IMR-90 (cell line): ENCODE results near the gene C10orf90. TPM values are rescaled to one million over a fixed set of nuclear protein-coding genes. Genes with fewer than 3 reads are reported as not detected.

Experiments used
- ATAC-seq: fragments of 200-7000 bp; cut with Tn5 transposase; 2 replicates; pipeline ENCODE4 v1.9.1; 2020; ENCODE audit warnings: low read depth, mild to moderate bottlenecking, moderate library complexity
- BruUV-seq: library from RNA; stranded (reverse); fragments of 400-500 nt; replicated peaks from 2 replicates; lab custom pipeline; 2021; lab: Mats Ljungman, UMichigan
- CTCF ChIA-PET: fragments of 300-600 bp; formaldehyde crosslinking; extraction: SDS; loops from one replicate; lab custom pipeline; 2021; ENCODE audit warnings: antibody characterized with exemption; lab: Yijun Ruan, JAX
- POLR2A ChIA-PET: fragments of 300-600 bp; sonication (Branson Sonifier 250); formaldehyde crosslinking; loops from one replicate; lab custom pipeline; 2022; ENCODE audit warnings: antibody characterized with exemption; ENCODE audit not compliant: unreplicated experiment; lab: Charles Lee
- DNase-seq: peaks from one replicate; pipeline ENCODE4 v3.0.0; 2013
- H2AFZ ChIP-seq: replicated peaks from 2 replicates; pipeline ENCODE3; 2013; ENCODE audit warnings: low read length, mild to moderate bottlenecking; ENCODE audit not compliant: poor library complexity
- H2AK5ac ChIP-seq: 2 replicates; pipeline ENCODE4 v1.6.1; 2013; ENCODE audit warnings: low read depth, low read length, inconsistent platforms
- H2AK9ac ChIP-seq: replicated peaks from 2 replicates; pipeline ENCODE3; 2013; ENCODE audit warnings: mild to moderate bottlenecking, low read depth, low read length, moderate library complexity; ENCODE audit not compliant: poor library complexity
- H2BK120ac ChIP-seq: 2 replicates; pipeline ENCODE4 v1.6.1; 2013; ENCODE audit warnings: low read depth, low read length, inconsistent platforms
- H2BK15ac ChIP-seq: 3 replicates; pipeline ENCODE4 v1.6.1; 2013; ENCODE audit warnings: low read depth, low read length, inconsistent platforms
- H2BK20ac ChIP-seq: 2 replicates; pipeline ENCODE4 v1.6.1; 2013; ENCODE audit warnings: low read depth, mild to moderate bottlenecking, inconsistent platforms, low read length, moderate library complexity
- H2BK5ac ChIP-seq: 2 replicates; pipeline ENCODE4 v1.6.1; 2013; ENCODE audit warnings: mild to moderate bottlenecking, low read depth, low read length, inconsistent platforms; ENCODE audit not compliant: poor library complexity, severe bottlenecking
- H3K14ac ChIP-seq: replicated peaks from 2 replicates; pipeline ENCODE4 v1.6.1; 2013; ENCODE audit warnings: low read depth, low read length, inconsistent platforms
- H3K18ac ChIP-seq: 2 replicates; pipeline ENCODE4 v1.6.1; 2013; ENCODE audit warnings: low read depth, low read length, control low read depth
- H3K23ac ChIP-seq: 2 replicates; pipeline ENCODE4 v1.6.1; 2013; ENCODE audit warnings: low read depth, low read length, inconsistent platforms
- H3K27ac ChIP-seq: 2 replicates; pipeline ENCODE4 v1.5.1; 2013; ENCODE audit warnings: mild to moderate bottlenecking, control low read depth, low read length; ENCODE audit not compliant: insufficient read depth
- H3K27me3 ChIP-seq: 2 replicates; pipeline ENCODE4 v1.6.1; 2013; ENCODE audit warnings: low read length; ENCODE audit not compliant: control insufficient read depth, insufficient read depth
- H3K36me3 ChIP-seq: 2 replicates; pipeline ENCODE4 v1.6.1; 2013; ENCODE audit warnings: low read length, mixed read lengths; ENCODE audit not compliant: control insufficient read depth, insufficient read depth
- H3K4ac ChIP-seq: 2 replicates; pipeline ENCODE4 v1.6.1; 2013; ENCODE audit warnings: low read depth, low read length, inconsistent platforms
- H3K4me1 ChIP-seq: 2 replicates; pipeline ENCODE4 v1.6.1; 2013; ENCODE audit warnings: low read length, mixed read lengths; ENCODE audit not compliant: control insufficient read depth, insufficient read depth
- H3K4me2 ChIP-seq: 2 replicates; pipeline ENCODE4 v1.6.1; 2013; ENCODE audit warnings: low read depth, mild to moderate bottlenecking, control low read depth, low read length, moderate library complexity
- H3K4me3 ChIP-seq: 2 replicates; pipeline ENCODE4 v1.5.1; 2013; ENCODE audit warnings: low read depth, mild to moderate bottlenecking, control low read depth, low read length, moderate library complexity; ENCODE audit not compliant: insufficient read depth
- H3K56ac ChIP-seq: 2 replicates; pipeline ENCODE4 v1.6.1; 2013; ENCODE audit warnings: low read length, inconsistent platforms; ENCODE audit not compliant: insufficient read depth; ENCODE audit errors: extremely low read depth
- H3K79me1 ChIP-seq, 2 experiments: 2 replicates each; pipeline ENCODE4 v1.6.1; 2013; ENCODE audit warnings: low read length in 2 of 2, inconsistent platforms in 1 of 2, low read depth in 1 of 2
- H3K9ac ChIP-seq: 2 replicates; pipeline ENCODE4 v1.6.1; 2013; ENCODE audit warnings: low read depth, low read length, control low read depth
- H3K9me1 ChIP-seq: 2 replicates; pipeline ENCODE4 v1.6.1; 2013; ENCODE audit warnings: low read length, inconsistent platforms; ENCODE audit not compliant: insufficient read depth
- H3K9me3 ChIP-seq: 2 replicates; pipeline ENCODE4 v1.6.1; 2013; ENCODE audit warnings: low read length; ENCODE audit not compliant: control insufficient read depth, insufficient read depth
- H4K20me1 ChIP-seq: 2 replicates; pipeline ENCODE4 v1.6.1; 2013; ENCODE audit warnings: low read length, inconsistent platforms; ENCODE audit not compliant: insufficient read depth
- H4K5ac ChIP-seq: 2 replicates; pipeline ENCODE4 v1.6.1; 2013; ENCODE audit warnings: mild to moderate bottlenecking, low read depth, low read length, control low read depth
- H4K8ac ChIP-seq, 2 experiments: 2 replicates each; pipeline ENCODE4 v1.6.1; 2013; ENCODE audit warnings: low read depth in 2 of 2, low read length in 2 of 2, control low read depth in 1 of 2, inconsistent platforms in 1 of 2
- H4K91ac ChIP-seq: 2 replicates; pipeline ENCODE4 v1.6.1; 2013; ENCODE audit warnings: low read depth, low read length, inconsistent platforms; ENCODE audit not compliant: insufficient read depth
- CEBPB ChIP-seq: IDR thresholded peaks from 2 replicates; pipeline ENCODE4 v1.6.1; 2012; ENCODE audit warnings: low read depth, low read length, improper control_type of control experiment
- CHD1 ChIP-seq: IDR thresholded peaks from 2 replicates; pipeline ENCODE4 v1.6.1; 2012; ENCODE audit warnings: low read depth, low read length, improper control_type of control experiment
- MAFK ChIP-seq: IDR thresholded peaks from 2 replicates; pipeline ENCODE4 v1.6.1; 2012; ENCODE audit warnings: low read depth, low read length, improper control_type of control experiment
- RAD21 ChIP-seq: IDR thresholded peaks from 2 replicates; pipeline ENCODE4 v1.6.1; 2012; ENCODE audit warnings: low read length, improper control_type of control experiment
- RFX5 ChIP-seq: IDR thresholded peaks from 2 replicates; pipeline ENCODE4 v1.8.0; 2012; ENCODE audit warnings: low read depth, mild to moderate bottlenecking, low read length, moderate library complexity
- WGBS, 2 experiments: methylation state at CpG; one replicate each; pipeline versions ENCODE4 v1.1.5 to v1.1.7; 2013; ENCODE audit warnings: missing lambda C conversion rate in 2 of 2; ENCODE audit not compliant: insufficient read length in 1 of 2; ENCODE audit errors: extremely low coverage in 2 of 2; 5-methylcytosine and 5-hydroxymethylcytosine counted together
- dilution Hi-C: fragments of 300-500 bp; cut with HindIII; formaldehyde crosslinking; loops from one replicate; pipeline ENCODE4 v1.14.3; 2018; ENCODE audit warnings: low sequenced_read_pairs; ENCODE audit not compliant: unreplicated experiment
- in situ Hi-C: fragments of 300-500 bp; cut with MboI; formaldehyde crosslinking; loops from 3 replicates; pipeline ENCODE4 v1.14.3; 2019; ENCODE audit warnings: low sequenced_read_pairs, inconsistent platforms, mixed read lengths
- intact Hi-C: fragments of 100-400 bp; cut with micrococcal nuclease; formaldehyde crosslinking; loops from 2 replicates; pipeline ENCODE4 v1.10.0; 2022
- polyA plus RNA-seq, 3 experiments: library from polyadenylated mRNA; depleted of rRNA; stranded (reverse); fragments of >200 nt; gene quantifications; 2 replicates each; pipeline ENCODE4 v1.2.3, GENCODE V29; 2012; ENCODE audit warnings: low replicate concordance in 1 of 3
- total RNA-seq: library from RNA; depleted of rRNA; stranded (reverse); fragments of >200 nt; gene quantifications from 2 replicates; pipeline ENCODE4 v1.2.3, GENCODE V29; 2012

Gene C10orf90
- total and polyA plus RNA-seq, 2 of the 4 experiments (the other 2 are of a cell fraction), result 0.05 to 0.18 TPM

GRCh38 chr10:126402721-126403695, 267.5 kb downstream of the C10orf90 start:
- no peak overlapping the region for H2BK20ac ChIP-seq
- in situ Hi-C loops, result no loop called here
- no peak overlapping the region for H3K4ac ChIP-seq
- no peak overlapping the region for H4K8ac ChIP-seq
- no peaks in the 10 kb centered on the region for H3K9me1 ChIP-seq
- no peak overlapping the region for H3K4me3 ChIP-seq
- ChIA-PET POLR2A (no interaction called here), CTCF (interaction anchor here (0.6 kb wide), 1 partner anchor 101 kb away, joined by 3 read pairs; no protein-coding TSS in a partner anchor)
- intact Hi-C loops, result no loop called here
- H2BK120ac ChIP-seq, result no peak overlapping the region
- no peak overlapping the region for H3K56ac ChIP-seq
- TF ChIP-seq RAD21, result no peak
- TF ChIP-seq MAFK, result no peak
- no peak for TF ChIP-seq CEBPB
- no peak for TF ChIP-seq CHD1
- TF ChIP-seq RFX5, result no peak
- ATAC-seq, result no peak
- H3K36me3 ChIP-seq, result no peaks in the 10 kb centered on the region
- H2AK9ac ChIP-seq, result no peak overlapping the region
- dilution Hi-C loops, result no loop called here
- H4K5ac ChIP-seq, result no peak overlapping the region
- no peaks in the 10 kb centered on the region for H3K27me3 ChIP-seq
- no peak overlapping the region for H3K4me2 ChIP-seq
- H2BK15ac ChIP-seq, result no peak overlapping the region
- no peak overlapping the region for H4K91ac ChIP-seq
- H3K9ac ChIP-seq, result no peak overlapping the region
- H3K27ac ChIP-seq, result no peak overlapping the region
- no peak overlapping the region for H3K14ac ChIP-seq
- H3K79me1 ChIP-seq, result no peaks in the 10 kb centered on the region
- no TSS peak for BruUV-seq
- H3K18ac ChIP-seq, result no peak overlapping the region
- H3K4me1 ChIP-seq, result peaks cover 4% of the 10 kb centered on the region
- 83% methylated on average over 3 of the region's 7 CpGs; no CpG with 5 or more reads in 1 of the 2 experiments for WGBS, 2 experiments
- H2AK5ac ChIP-seq, result no peak overlapping the region
- no peaks in the 10 kb centered on the region; the same call in 1 of the 2 replicates for H4K20me1 ChIP-seq
- no peak overlapping the region for H2BK5ac ChIP-seq
- H3K9me3 ChIP-seq, result no peaks in the 10 kb centered on the region
- H2AFZ ChIP-seq, result no peak overlapping the region
- no peak for DNase-seq
- H3K23ac ChIP-seq, result no peak overlapping the region
